H1 (cell line): ENCODE results near the gene ZBTB46. TPM values are rescaled to one million over a fixed set of nuclear protein-coding genes. Genes with fewer than 3 reads are reported as not detected.

Source experiments
- CBX8 ChIP-seq: fragments of 300-800, 300-1000 bp; sonication (generic); IDR thresholded peaks from 2 replicates; pipeline ENCODE4 v1.7.1; 2016; ENCODE audit warnings: low read depth, low read length, borderline replicate concordance
- CHD1 ChIP-seq: IDR thresholded peaks from 2 replicates; pipeline ENCODE4 v1.6.1; 2012; ENCODE audit warnings: low read depth, low read length, improper control_type of control experiment
- polyA plus RNA-seq, 7 experiments: library from polyadenylated mRNA; depleted of rRNA in 3 of 7; stranded (reverse) in 5 of 7; unstranded in 2 of 7; fragments of >200 nt in 5 of 7; fragments of 200-250 nt in 2 of 7; gene quantifications; 1 replicate in 5 of 7; 2 replicates in 1 of 7; 4 replicates in 1 of 7; pipeline versions ENCODE4 v1.2.1 to v1.2.3, GENCODE V29; 2011 to 2013; ENCODE audit warnings: missing spikeins in 2 of 7, mixed read lengths in 2 of 7
- total RNA-seq: library from RNA; stranded (reverse); fragmentation: NEBNext Ultra II Directional; extraction: Animal tissue kit (Norgen Biotek cat#: 25700); gene quantifications from 2 replicates; pipeline ENCODE4 v1.2.1, GENCODE V29; 2021
- TF ChIP-seq, protein P1 (sequence below): IDR thresholded peaks from 2 replicates; pipeline ENCODE4 v1.6.1; 2012; ENCODE audit warnings: inconsistent platforms

The ZBTB46 gene
- total and polyA plus RNA-seq, 2 of the 8 experiments (the other 6 are each of a cell fraction or from before 2014, with no cell fraction given): 6.4 to 22.4 TPM

DNA sequence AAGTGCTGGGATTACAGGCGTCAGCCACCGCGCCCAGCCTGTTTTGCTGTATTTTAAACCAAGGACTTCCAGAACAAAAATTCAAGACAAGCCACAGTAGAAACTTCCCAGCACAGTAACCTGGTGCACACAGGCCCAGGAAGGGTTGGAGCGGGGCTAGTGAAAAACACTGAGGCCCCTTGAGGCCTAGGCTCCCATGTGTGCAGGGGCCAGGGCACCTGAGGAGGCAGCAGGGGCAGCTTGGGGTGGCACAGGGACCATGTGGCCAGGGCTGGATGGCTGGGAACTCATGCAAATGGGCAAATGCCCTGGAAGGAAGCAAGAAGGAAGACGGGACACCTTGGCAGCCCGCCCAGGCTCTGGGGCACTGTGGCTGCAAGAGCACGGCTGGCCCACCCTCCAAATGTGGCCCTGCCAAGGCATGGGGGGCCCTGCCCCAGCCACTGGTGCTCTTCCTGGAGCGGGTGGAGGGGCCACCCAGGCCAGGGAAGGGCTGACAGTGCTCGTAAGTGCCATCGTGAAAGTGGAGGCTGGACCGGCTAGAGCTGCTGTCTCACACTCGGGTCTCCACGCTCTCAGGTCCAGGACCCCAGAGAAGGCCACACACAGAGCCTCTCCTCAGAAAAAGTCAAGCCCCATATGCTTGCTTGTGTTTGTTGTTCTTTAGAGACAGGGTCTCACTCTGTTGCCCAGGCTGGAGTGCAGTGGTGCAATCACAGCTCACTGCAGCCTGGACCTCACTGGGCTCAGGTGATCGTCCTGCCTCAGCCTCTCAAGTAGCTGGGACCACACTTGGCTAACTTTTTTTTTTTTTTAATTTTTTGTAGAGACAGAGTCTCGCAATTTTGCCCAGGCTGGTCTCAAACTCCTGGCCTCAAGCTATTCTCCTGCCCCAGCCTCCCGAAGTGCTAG, 81.2 kb downstream of the ZBTB46 start (continued):
- TF ChIP-seq, protein P1, sequence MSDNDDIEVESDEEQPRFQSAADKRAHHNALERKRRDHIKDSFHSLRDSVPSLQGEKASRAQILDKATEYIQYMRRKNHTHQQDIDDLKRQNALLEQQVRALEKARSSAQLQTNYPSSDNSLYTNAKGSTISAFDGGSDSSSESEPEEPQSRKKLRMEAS: no peak
- TF ChIP-seq CBX8 (no peak), CHD1 (no peak)
